Body of pancreas (tissue), 4 donors: Measurements from ENCODE around the gene ANXA4. TPM values are rescaled to one million over a fixed set of nuclear protein-coding genes. Genes with fewer than 3 reads are reported as not detected.

Experiments
- ATAC-seq: fragments of 150-250 bp; one replicate; pipeline ENCODE4 v1.9.1; 2016
- DNase-seq, 4 donors: peaks; one replicate each; pipeline ENCODE4 v3.0.0-alpha.2; 2019
- H3K27ac ChIP-seq, 4 donors: fragments of 200-600 bp; sonication (generic); 1 replicate in 3 of 4; 2 replicates in 1 of 4; pipeline versions ENCODE4 v1.5.1 to v1.6.1; 2016 to 2019; ENCODE audit warnings: mild to moderate bottlenecking in 1 of 4, mixed read lengths in 1 of 4, moderate library complexity in 1 of 4
- H3K27me3 ChIP-seq, 2 donors: fragments of 200-600 bp; sonication (generic); one replicate each; pipeline ENCODE4 v1.6.0; 2016; ENCODE audit warnings: mild to moderate bottlenecking in 1 of 2
- H3K36me3 ChIP-seq, 2 donors: fragments of 200-600 bp; sonication (generic); replicated peaks in 1 of 2; 2 replicates each; pipeline ENCODE4 v1.5.1; 2016; ENCODE audit warnings: low read depth in 2 of 2; ENCODE audit not compliant: insufficient read depth in 1 of 2
- H3K4me1 ChIP-seq: fragments of 200-600 bp; sonication (generic); one replicate; pipeline ENCODE4 v1.6.0; 2016
- H3K4me3 ChIP-seq, 2 donors: fragments of 200-600 bp; sonication (generic); 1 replicate in 1 of 2; 2 replicates in 1 of 2; pipeline ENCODE4 v1.5.1; 2016 to 2019
- H3K9me3 ChIP-seq, 3 donors: fragments of 200-600 bp; sonication (generic); 1 replicate in 2 of 3; 2 replicates in 1 of 3; pipeline ENCODE4 v1.5.1; 2016
- POLR2A ChIP-seq, 3 donors: fragments of 450-650 bp; IDR thresholded peaks; one replicate each; pipeline ENCODE4 v1.6.1; 2016; ENCODE audit warnings: antibody characterized with exemption in 3 of 3, mild to moderate bottlenecking in 2 of 3
- WGBS, 2 donors: methylation state at CpG; one replicate each; pipeline ENCODE4 v1.1.5; 2017; 5-methylcytosine and 5-hydroxymethylcytosine counted together
- intact Hi-C: fragments of 100-400 bp; cut with DNase I; formaldehyde crosslinking; loops from one replicate; pipeline ENCODE4 v1.15.1; 2023
- total RNA-seq, 2 donors: library from RNA; depleted of rRNA; stranded (reverse); fragments of >200 nt; gene quantifications; one replicate each; pipeline ENCODE4 v1.1.0, GENCODE V29; 2016
- TF ChIP-seq, protein P1 (sequence below), 7 experiments: fragments of 450-650 bp in 4 of 7; fragments of 200-600 bp in 3 of 7; sonication (generic) in 3 of 7; IDR thresholded peaks; one replicate each; pipeline ENCODE4 v1.5.1; 2016 to 2019; ENCODE audit warnings: antibody characterized with exemption in 7 of 7

ANXA4 gene
- total RNA-seq, 2 donors from 2014 or later = 382 to 399 TPM

GRCh38 chr2:69718338-69718965 is 23.5 kb upstream of the ANXA4 start:
- no peak overlapping the region for H3K4me3 ChIP-seq
- DNase-seq = no peak
- 68 to 71% methylated on average over 5 of the region's 5 CpGs for WGBS, 2 donors
- H3K27me3 ChIP-seq = no peaks in the 10 kb centered on the region
- no peaks in the 10 kb centered on the region for H3K9me3 ChIP-seq
- peaks cover 6% of the 10 kb centered on the region for H3K4me1 ChIP-seq
- no peak overlapping the region for H3K27ac ChIP-seq
- no peak for ATAC-seq
- no peaks in the 10 kb centered on the region for H3K36me3 ChIP-seq
- intact Hi-C loops = no loop called here
- TF ChIP-seq, protein P1, sequence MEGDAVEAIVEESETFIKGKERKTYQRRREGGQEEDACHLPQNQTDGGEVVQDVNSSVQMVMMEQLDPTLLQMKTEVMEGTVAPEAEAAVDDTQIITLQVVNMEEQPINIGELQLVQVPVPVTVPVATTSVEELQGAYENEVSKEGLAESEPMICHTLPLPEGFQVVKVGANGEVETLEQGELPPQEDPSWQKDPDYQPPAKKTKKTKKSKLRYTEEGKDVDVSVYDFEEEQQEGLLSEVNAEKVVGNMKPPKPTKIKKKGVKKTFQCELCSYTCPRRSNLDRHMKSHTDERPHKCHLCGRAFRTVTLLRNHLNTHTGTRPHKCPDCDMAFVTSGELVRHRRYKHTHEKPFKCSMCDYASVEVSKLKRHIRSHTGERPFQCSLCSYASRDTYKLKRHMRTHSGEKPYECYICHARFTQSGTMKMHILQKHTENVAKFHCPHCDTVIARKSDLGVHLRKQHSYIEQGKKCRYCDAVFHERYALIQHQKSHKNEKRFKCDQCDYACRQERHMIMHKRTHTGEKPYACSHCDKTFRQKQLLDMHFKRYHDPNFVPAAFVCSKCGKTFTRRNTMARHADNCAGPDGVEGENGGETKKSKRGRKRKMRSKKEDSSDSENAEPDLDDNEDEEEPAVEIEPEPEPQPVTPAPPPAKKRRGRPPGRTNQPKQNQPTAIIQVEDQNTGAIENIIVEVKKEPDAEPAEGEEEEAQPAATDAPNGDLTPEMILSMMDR (IDR thresholded peaks at IDR 0.05) = no peak
- no peak for TF ChIP-seq POLR2A (IDR thresholded peaks at IDR 0.05)

GRCh38 chr2:69720404-69720803 is 21.5 kb upstream of the ANXA4 start:
- DNase-seq (no peak), ATAC-seq (no peak)
- Histone ChIP-seq H3K27ac (no peak overlapping the region), H3K4me3 (no peak overlapping the region), H3K4me1 (peaks cover 8% of the 10 kb centered on the region), H3K36me3 (no peaks in the 10 kb centered on the region), H3K27me3 (no peaks in the 10 kb centered on the region), H3K9me3 (no peaks in the 10 kb centered on the region)
- TF ChIP-seq, protein P1 (IDR thresholded peaks at IDR 0.05) = peak in 4 of 7 experiments; percentile 5 to 23 (median 16)
- TF ChIP-seq POLR2A (IDR thresholded peaks at IDR 0.05) = no peak
- WGBS, 2 donors = 58 to 75% methylated on average over 1 of the region's 1 CpG
- intact Hi-C loops = no loop called here

- TF ChIP-seq POLR2A (IDR thresholded peaks at IDR 0.05) = no peak
- TF ChIP-seq, protein P1 (IDR thresholded peaks at IDR 0.05) = no peak
- intact Hi-C loops = no loop called here
- no peak for ATAC-seq
Observed at GRCh38 chr2:69721022-69721421, 20.9 kb upstream of the ANXA4 start.

GRCh38 chr2:69723791-69724190 is 18.1 kb upstream of the ANXA4 start:
- no peak for DNase-seq

More at GRCh38 chr2:69721022-69721421, 20.9 kb upstream of the ANXA4 start:
- Histone ChIP-seq H3K36me3 (no peaks in the 10 kb centered on the region), H3K27ac (no peak overlapping the region), H3K4me1 (peaks cover 8% of the 10 kb centered on the region), H3K27me3 (no peaks in the 10 kb centered on the region), H3K4me3 (no peak overlapping the region), H3K9me3 (no peaks in the 10 kb centered on the region)
- DNase-seq = no peak
- 39 to 41% methylated on average over 4 of the region's 4 CpGs for WGBS, 2 donors

More at GRCh38 chr2:69723791-69724190, 18.1 kb upstream of the ANXA4 start:
- WGBS, 2 donors = 80% methylated on average over 14 of the region's 14 CpGs
- Histone ChIP-seq H3K27ac (no peak overlapping the region), H3K4me1 (peaks cover 8% of the 10 kb centered on the region), H3K9me3 (no peaks in the 10 kb centered on the region), H3K36me3 (no peaks in the 10 kb centered on the region), H3K4me3 (no peak overlapping the region), H3K27me3 (no peaks in the 10 kb centered on the region)
- intact Hi-C loops = no loop called here
- TF ChIP-seq, protein P1 (IDR thresholded peaks at IDR 0.05) = no peak
- TF ChIP-seq POLR2A (IDR thresholded peaks at IDR 0.05) = no peak
- ATAC-seq = no peak
